Uterus (tissue), 4 donors: ENCODE data around the gene SEH1L. TPM values are rescaled to one million over a fixed set of nuclear protein-coding genes. Genes with fewer than 3 reads are reported as not detected.

ENCODE experiments used
- DNase-seq, 2 donors: peaks; one replicate each; pipeline ENCODE4 v3.0.0-alpha.2; 2019 to 2020
- H3K27ac ChIP-seq, 2 donors: fragments of 200-600 bp; sonication (generic); 1 replicate in 1 of 2; 2 replicates in 1 of 2; pipeline ENCODE4 v1.5.1; 2016 to 2018
- H3K27me3 ChIP-seq, 2 donors: fragments of 200-600 bp; sonication (generic); one replicate each; pipeline ENCODE4 v1.5.1; 2018 to 2019; ENCODE audit warnings: control low read depth in 1 of 2
- H3K36me3 ChIP-seq, 2 donors: fragments of 200-600 bp; sonication (generic); one replicate each; pipeline ENCODE4 v1.5.1; 2019; ENCODE audit warnings: control low read depth in 1 of 2
- H3K4me1 ChIP-seq, 2 donors: fragments of 200-600 bp; sonication (generic); one replicate each; pipeline ENCODE4 v1.5.1; 2018 to 2019; ENCODE audit warnings: control low read depth in 1 of 2
- H3K4me3 ChIP-seq, 2 donors: fragments of 200-600 bp; sonication (generic); 1 replicate in 1 of 2; 2 replicates in 1 of 2; pipeline ENCODE4 v1.5.1; 2018 to 2019; ENCODE audit warnings: mild to moderate bottlenecking in 1 of 2
- H3K9me3 ChIP-seq, 2 donors: fragments of 200-600 bp; sonication (generic); one replicate each; pipeline ENCODE4 v1.5.1; 2019; ENCODE audit warnings: control low read depth in 1 of 2
- POLR2A ChIP-seq, 2 donors: fragments of 450-650 bp; IDR thresholded peaks; one replicate each; pipeline ENCODE4 v1.6.1; 2016; ENCODE audit warnings: antibody characterized with exemption in 2 of 2, mild to moderate bottlenecking in 1 of 2, moderate library complexity in 1 of 2
- intact Hi-C: fragments of 100-400 bp; cut with DNase I; formaldehyde crosslinking; loops from one replicate; pipeline ENCODE4 v1.15.1; 2023; ENCODE audit warnings: low total_unique reads
- total RNA-seq, 4 donors: library from RNA; depleted of rRNA in 3 of 4; stranded (reverse); fragments of >200 nt in 3 of 4; gene quantifications; one replicate each; pipeline versions ENCODE4 v1.1.0 to v1.2.4, GENCODE V29; 2014 to 2023
- TF ChIP-seq, protein P1 (sequence below), 4 experiments: fragments of 200-600 bp in 2 of 4; fragments of 450-650 bp in 2 of 4; sonication (generic) in 2 of 4; IDR thresholded peaks; one replicate each; pipeline ENCODE4 v1.5.1; 2016 to 2019; ENCODE audit warnings: antibody characterized with exemption in 4 of 4, mild to moderate bottlenecking in 2 of 4, moderate library complexity in 1 of 4
- donor health status: DM: yes; HTN: yes; CAD: no.

SEH1L gene
- total RNA-seq, 4 donors from 2014 or later: 14.4 to 53.8 (median 46.4) TPM

DNA sequence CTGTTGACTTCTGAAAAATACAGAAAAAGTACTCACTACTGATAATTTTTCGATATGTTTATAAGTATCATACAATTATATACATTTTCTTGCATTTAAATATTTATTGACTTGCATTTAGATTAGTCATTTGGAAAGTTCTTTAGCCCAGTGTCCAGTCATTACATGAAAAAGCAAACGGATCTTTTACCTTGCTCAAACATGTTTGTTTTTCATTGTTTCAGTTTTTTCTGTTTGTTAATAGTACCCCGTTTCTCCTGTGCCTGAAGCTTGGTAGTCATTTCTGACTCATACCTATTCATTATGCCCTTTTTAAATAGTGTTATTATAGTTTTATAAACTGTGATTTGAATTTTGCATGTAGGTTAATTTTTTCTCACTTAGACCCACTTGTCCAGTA, 71.5 kb downstream of the SEH1L start:
- Histone ChIP-seq H3K4me3 (no peak overlapping the region), H3K36me3 (no peaks in the 10 kb centered on the region), H3K4me1 (no peaks in the 10 kb centered on the region), H3K9me3 (no peaks in the 10 kb centered on the region), H3K27me3 (no peaks in the 10 kb centered on the region), H3K27ac (no peak overlapping the region)
- intact Hi-C loops: no loop called here
- TF ChIP-seq, protein P1, sequence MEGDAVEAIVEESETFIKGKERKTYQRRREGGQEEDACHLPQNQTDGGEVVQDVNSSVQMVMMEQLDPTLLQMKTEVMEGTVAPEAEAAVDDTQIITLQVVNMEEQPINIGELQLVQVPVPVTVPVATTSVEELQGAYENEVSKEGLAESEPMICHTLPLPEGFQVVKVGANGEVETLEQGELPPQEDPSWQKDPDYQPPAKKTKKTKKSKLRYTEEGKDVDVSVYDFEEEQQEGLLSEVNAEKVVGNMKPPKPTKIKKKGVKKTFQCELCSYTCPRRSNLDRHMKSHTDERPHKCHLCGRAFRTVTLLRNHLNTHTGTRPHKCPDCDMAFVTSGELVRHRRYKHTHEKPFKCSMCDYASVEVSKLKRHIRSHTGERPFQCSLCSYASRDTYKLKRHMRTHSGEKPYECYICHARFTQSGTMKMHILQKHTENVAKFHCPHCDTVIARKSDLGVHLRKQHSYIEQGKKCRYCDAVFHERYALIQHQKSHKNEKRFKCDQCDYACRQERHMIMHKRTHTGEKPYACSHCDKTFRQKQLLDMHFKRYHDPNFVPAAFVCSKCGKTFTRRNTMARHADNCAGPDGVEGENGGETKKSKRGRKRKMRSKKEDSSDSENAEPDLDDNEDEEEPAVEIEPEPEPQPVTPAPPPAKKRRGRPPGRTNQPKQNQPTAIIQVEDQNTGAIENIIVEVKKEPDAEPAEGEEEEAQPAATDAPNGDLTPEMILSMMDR (IDR thresholded peaks at IDR 0.05): no peak
- TF ChIP-seq POLR2A (IDR thresholded peaks at IDR 0.05): no peak
- no peak for DNase-seq

DNA sequence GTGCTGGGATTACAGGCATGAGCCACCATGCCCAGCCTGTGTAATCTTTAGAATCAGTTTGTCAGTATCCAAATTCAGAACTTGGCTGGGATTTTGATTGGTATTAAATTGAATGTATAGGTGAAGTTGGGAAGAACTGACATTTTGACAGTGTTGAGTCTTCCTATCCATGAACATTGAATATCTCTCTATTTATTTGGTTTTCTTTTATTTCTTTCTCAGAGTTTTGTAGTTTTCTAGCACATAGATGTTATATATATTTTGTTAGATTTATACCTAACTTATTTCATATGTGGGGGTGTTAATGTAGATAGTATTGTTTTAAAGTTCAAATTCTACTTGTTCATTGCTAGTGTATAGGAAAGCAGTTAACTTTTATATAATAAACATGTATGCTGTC, 74.8 kb downstream of the SEH1L start:
- H3K9me3 ChIP-seq: no peaks in the 10 kb centered on the region
- no peak for DNase-seq
- H3K36me3 ChIP-seq: no peaks in the 10 kb centered on the region
- H3K4me3 ChIP-seq: no peak overlapping the region
- intact Hi-C loops: no loop called here
- no peaks in the 10 kb centered on the region for H3K4me1 ChIP-seq
- H3K27ac ChIP-seq: no peak overlapping the region
- TF ChIP-seq POLR2A (IDR thresholded peaks at IDR 0.05): no peak
- TF ChIP-seq, protein P1 (IDR thresholded peaks at IDR 0.05): no peak
- H3K27me3 ChIP-seq: no peaks in the 10 kb centered on the region

DNA sequence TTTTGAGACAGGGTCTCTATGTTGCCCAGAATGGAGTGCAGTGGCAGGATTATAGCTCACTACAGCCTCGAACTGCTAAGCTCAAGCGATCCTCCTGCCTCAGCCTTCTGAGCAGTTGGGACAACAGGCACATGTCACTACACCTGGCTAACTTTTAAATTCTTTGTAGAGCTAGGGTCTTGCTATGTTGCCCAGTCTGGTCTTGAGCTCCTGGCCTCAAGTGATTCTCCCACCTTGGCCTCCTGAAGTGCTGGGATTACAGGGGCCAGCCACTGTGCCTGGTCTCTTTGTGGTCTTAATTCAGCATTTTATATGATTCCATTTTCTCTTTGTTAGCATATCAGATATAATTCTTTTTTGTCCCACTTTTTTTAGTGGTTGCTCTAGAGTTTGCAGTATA, 77.4 kb downstream of the SEH1L start:
- Histone ChIP-seq H3K4me3 (no peak overlapping the region), H3K4me1 (no peaks in the 10 kb centered on the region), H3K9me3 (no peaks in the 10 kb centered on the region), H3K36me3 (no peaks in the 10 kb centered on the region), H3K27me3 (no peaks in the 10 kb centered on the region), H3K27ac (no peak overlapping the region)
- DNase-seq: no peak
- intact Hi-C loops: no loop called here
- no peak for TF ChIP-seq POLR2A (IDR thresholded peaks at IDR 0.05)
- TF ChIP-seq, protein P1 (IDR thresholded peaks at IDR 0.05): no peak

DNA sequence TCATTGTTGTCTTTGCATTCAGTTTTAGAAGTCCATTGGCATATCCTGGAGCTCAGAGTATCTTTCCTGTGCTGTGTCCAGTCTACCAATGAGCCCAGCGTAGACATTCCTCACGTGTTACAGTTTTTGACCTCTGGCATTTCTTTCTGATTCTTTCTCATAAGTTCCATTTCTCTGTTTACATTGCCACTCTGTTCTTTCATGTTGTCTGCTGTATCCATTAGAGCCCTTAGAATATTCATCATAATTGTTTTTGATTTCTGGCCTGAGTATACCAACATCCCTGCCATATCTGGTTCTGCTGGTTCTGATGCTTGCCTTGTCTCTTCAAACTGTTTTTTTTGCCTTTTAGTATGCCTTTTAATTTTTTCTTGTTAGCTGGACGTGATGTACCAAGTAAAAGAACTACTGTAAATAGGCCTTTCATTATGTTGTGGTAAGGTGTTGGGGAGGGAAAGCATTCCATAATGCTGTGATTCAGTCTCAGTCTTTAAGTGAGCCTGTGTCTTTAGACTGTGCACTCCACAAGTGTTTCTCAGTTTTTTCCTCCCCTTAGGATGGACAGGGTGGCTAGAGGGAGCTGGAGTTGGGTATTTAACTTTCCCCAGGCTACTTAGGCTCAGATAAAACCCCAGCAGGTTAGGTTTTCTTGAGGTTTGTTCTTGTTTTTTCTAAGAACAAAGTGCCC, 78.9 kb downstream of the SEH1L start:
- intact Hi-C loops: no loop called here
- Histone ChIP-seq H3K9me3 (no peaks in the 10 kb centered on the region), H3K27ac (no peak overlapping the region), H3K36me3 (no peaks in the 10 kb centered on the region), H3K27me3 (no peaks in the 10 kb centered on the region), H3K4me3 (no peak overlapping the region), H3K4me1 (no peaks in the 10 kb centered on the region)
- DNase-seq: no peak
- no peak for TF ChIP-seq POLR2A (IDR thresholded peaks at IDR 0.05)
- TF ChIP-seq, protein P1 (IDR thresholded peaks at IDR 0.05): no peak

DNA sequence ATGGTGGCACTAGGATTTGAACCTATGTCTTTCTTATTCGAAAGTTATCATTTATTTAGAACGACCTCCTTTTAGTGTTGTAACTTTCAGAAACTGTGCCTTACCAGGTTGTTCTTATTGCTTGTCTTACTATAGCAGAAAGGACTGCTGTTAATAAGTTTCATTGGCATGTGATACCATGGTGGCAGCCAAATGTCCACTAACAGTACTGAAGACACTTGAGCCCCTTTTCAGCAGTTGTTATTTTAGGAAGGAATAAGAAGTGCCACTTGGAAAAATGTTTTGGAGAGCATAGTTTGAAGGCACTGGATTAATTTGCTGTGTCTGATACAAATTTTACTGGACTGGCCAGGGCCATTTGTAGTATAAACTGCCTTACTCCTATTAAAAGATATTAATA, 81.1 kb downstream of the SEH1L start:
- Histone ChIP-seq H3K4me1 (no peaks in the 10 kb centered on the region), H3K36me3 (no peaks in the 10 kb centered on the region), H3K4me3 (no peak overlapping the region)

More for the DNA sequence above, 81.1 kb downstream of the SEH1L start:
- intact Hi-C loops: no loop called here
- no peak for TF ChIP-seq POLR2A (IDR thresholded peaks at IDR 0.05)
- TF ChIP-seq, protein P1 (IDR thresholded peaks at IDR 0.05): no peak
- Histone ChIP-seq H3K27ac (no peak overlapping the region), H3K27me3 (no peaks in the 10 kb centered on the region), H3K9me3 (no peaks in the 10 kb centered on the region)
- no peak for DNase-seq
